Neutrophil (primary cell): ENCODE data around the gene VWF.

Source experiments
- H3K27ac ChIP-seq: fragments of 200-600 bp; sonication (generic); 2 replicates; pipeline ENCODE4 v1.5.1; 2016; ENCODE audit warnings: mild to moderate bottlenecking, moderate library complexity
- H3K27me3 ChIP-seq: fragments of 200-600 bp; sonication (generic); 2 replicates; pipeline ENCODE4 v1.6.0; 2016; ENCODE audit warnings: mild to moderate bottlenecking
- H3K36me3 ChIP-seq: fragments of 200-600 bp; sonication (generic); 2 replicates; pipeline ENCODE4 v1.5.1; 2017
- H3K4me1 ChIP-seq, 2 experiments: fragments of 200-600 bp in 1 of 2; sonication (generic) in 1 of 2; 1 replicate in 1 of 2; 2 replicates in 1 of 2; pipeline versions ENCODE4 v1.5.1 to v1.6.1; 2013 to 2016; ENCODE audit warnings: low read depth in 1 of 2, low read length in 1 of 2, mild to moderate bottlenecking in 1 of 2, moderate library complexity in 1 of 2; ENCODE audit not compliant: control insufficient read depth in 1 of 2, insufficient read depth in 1 of 2
- H3K4me3 ChIP-seq, 2 experiments: fragments of 200-600 bp in 1 of 2; sonication (generic) in 1 of 2; 1 replicate in 1 of 2; 2 replicates in 1 of 2; pipeline ENCODE4 v1.5.1; 2013 to 2016; ENCODE audit warnings: low read depth in 1 of 2, low read length in 1 of 2, mild to moderate bottlenecking in 1 of 2, moderate library complexity in 1 of 2
- H3K9me3 ChIP-seq: fragments of 200-600 bp; sonication (generic); 2 replicates; pipeline ENCODE4 v1.5.1; 2016
- CTCF ChIP-seq: fragments of 200-600 bp; sonication (generic); IDR thresholded peaks from 2 replicates; pipeline ENCODE4 v1.5.1; 2016; ENCODE audit warnings: antibody characterized with exemption

The VWF gene

GRCh38 chr12:6124411-6125309 lies at the start of gene VWF:
Gene VWF, minus strand, starts transcription at chr12:6124670. Its CDS starts 1,474 bp downstream, at chr12:6123196.
- no peak within 1 kb of the TSS for H3K4me3 ChIP-seq
- H3K27ac ChIP-seq: no peak within 1 kb of the TSS
- no peaks in the 10 kb centered on the region for H3K36me3 ChIP-seq
- no peak for TF ChIP-seq CTCF
- no peaks in the 10 kb centered on the region for H3K9me3 ChIP-seq
- no peaks in the 10 kb centered on the region for H3K27me3 ChIP-seq
- H3K4me1 ChIP-seq: no peaks in the 10 kb centered on the region

GRCh38 chr12:6172862-6173261 lies 48.4 kb upstream of the VWF start:
- Histone ChIP-seq H3K27ac (no peak overlapping the region), H3K4me3 (no peak overlapping the region), H3K36me3 (no peaks in the 10 kb centered on the region), H3K27me3 (peaks cover 12% of the 10 kb centered on the region), H3K4me1 (peaks cover 7 to 16% of the 10 kb centered on the region in 2 experiments), H3K9me3 (no peaks in the 10 kb centered on the region)
- no peak for TF ChIP-seq CTCF

GRCh38 chr12:6172086-6172485 lies 47.6 kb upstream of the VWF start:
- no peak overlapping the region for H3K27ac ChIP-seq
- peaks cover 15 to 24% of the 10 kb centered on the region in 2 experiments for H3K4me1 ChIP-seq
- no peaks in the 10 kb centered on the region for H3K36me3 ChIP-seq
- TF ChIP-seq CTCF: no peak
- no peak overlapping the region for H3K4me3 ChIP-seq
- no peaks in the 10 kb centered on the region for H3K9me3 ChIP-seq
- peaks cover 20% of the 10 kb centered on the region for H3K27me3 ChIP-seq

GRCh38 chr12:6171409-6172015 lies 47.0 kb upstream of the VWF start:
- TF ChIP-seq CTCF: no peak
- Histone ChIP-seq H3K27ac (no peak overlapping the region), H3K9me3 (no peaks in the 10 kb centered on the region), H3K27me3 (peaks cover 23% of the 10 kb centered on the region), H3K4me3 (no peak overlapping the region), H3K36me3 (no peaks in the 10 kb centered on the region), H3K4me1 (peaks cover 18 to 27% of the 10 kb centered on the region in 2 experiments)

GRCh38 chr12:6167327-6168280 lies 43.1 kb upstream of the VWF start:
- peaks cover 23% of the 10 kb centered on the region for H3K27me3 ChIP-seq
- H3K4me3 ChIP-seq: peak overlapping the region in 1 of 2 experiments; percentile 24
- peaks cover 18 to 27% of the 10 kb centered on the region in 2 experiments for H3K4me1 ChIP-seq
- TF ChIP-seq CTCF: no peak
- H3K9me3 ChIP-seq: no peaks in the 10 kb centered on the region
- peak overlapping the region; percentile 82 for H3K27ac ChIP-seq
- H3K36me3 ChIP-seq: no peaks in the 10 kb centered on the region
